OCI-LY1 (cell line): ENCODE measurements around the gene GNG2.

Experiments
- H2AFZ ChIP-seq: fragments of 200-600 bp; sonication (generic), shearing (Covaris generic); 2 replicates; pipeline ENCODE4 v1.6.0; 2014; ENCODE audit warnings: antibody characterized with exemption, mild to moderate bottlenecking, low read length
- H3F3A ChIP-seq: fragments of 200-600 bp; sonication (generic), shearing (Covaris generic); 2 replicates; pipeline ENCODE4 v1.6.0; 2014; ENCODE audit warnings: mild to moderate bottlenecking, antibody characterized with exemption, low read length, moderate library complexity; ENCODE audit not compliant: insufficient read depth
- H3K27ac ChIP-seq: fragments of 200-600 bp; sonication (generic); 2 replicates; pipeline ENCODE4 v1.5.1; 2014; ENCODE audit warnings: low read length, mixed run types, mild to moderate bottlenecking, low read depth; ENCODE audit not compliant: poor library complexity, severe bottlenecking
- H3K27me3 ChIP-seq: fragments of 200-600 bp; sonication (generic); 2 replicates; pipeline ENCODE4 v1.6.0; 2014; ENCODE audit warnings: antibody characterized with exemption, mild to moderate bottlenecking, low read length, moderate library complexity; ENCODE audit not compliant: insufficient read depth
- H3K36me3 ChIP-seq: fragments of 200-600 bp; sonication (generic); 2 replicates; pipeline ENCODE4 v1.6.1; 2014; ENCODE audit warnings: mild to moderate bottlenecking, antibody characterized with exemption, low read length, moderate library complexity, mixed read lengths; ENCODE audit not compliant: insufficient read depth
- H3K4me1 ChIP-seq: fragments of 200-600 bp; sonication (generic); 2 replicates; pipeline ENCODE4 v1.5.1; 2014; ENCODE audit warnings: mild to moderate bottlenecking, low read length, moderate library complexity; ENCODE audit not compliant: insufficient read depth, severe bottlenecking
- H3K4me2 ChIP-seq: fragments of 200-600 bp; sonication (generic), shearing (Covaris generic); 2 replicates; pipeline ENCODE4 v1.6.1; 2014; ENCODE audit warnings: low read length
- H3K4me3 ChIP-seq: fragments of 200-600 bp; sonication (generic); 2 replicates; pipeline ENCODE4 v1.5.1; 2014; ENCODE audit warnings: low read length, low read depth, mild to moderate bottlenecking, mixed read lengths; ENCODE audit not compliant: poor library complexity, severe bottlenecking
- H3K79me2 ChIP-seq: fragments of 200-600 bp; shearing (Covaris generic); 2 replicates; pipeline ENCODE4 v1.6.1; 2016; ENCODE audit warnings: mixed run types, low read length, mixed read lengths; ENCODE audit not compliant: insufficient read depth
- H3K9ac ChIP-seq: fragments of 200-600 bp; sonication (generic), shearing (Covaris generic); 2 replicates; pipeline ENCODE4 v1.6.1; 2014; ENCODE audit warnings: mild to moderate bottlenecking, low read length, mixed read lengths
- H3K9me2 ChIP-seq: fragments of 200-600 bp; sonication (generic), shearing (Covaris generic); 2 replicates; pipeline ENCODE4 v1.6.1; 2014; ENCODE audit warnings: low read depth, mild to moderate bottlenecking, low read length, mixed read lengths
- H3K9me3 ChIP-seq: fragments of 200-600 bp; shearing (Covaris generic); 2 replicates; pipeline ENCODE4 v1.6.1; 2014; ENCODE audit warnings: low read length, mixed read lengths
- H4K20me1 ChIP-seq: fragments of 200-600 bp; sonication (generic), shearing (Covaris generic); 2 replicates; pipeline ENCODE4 v1.6.0; 2016; ENCODE audit warnings: mild to moderate bottlenecking, low read length; ENCODE audit not compliant: insufficient read depth
- EZH2 ChIP-seq: fragments of 200-600 bp; sonication (generic), shearing (Covaris generic); IDR thresholded peaks from 2 replicates; pipeline ENCODE4 v1.8.0; 2017; ENCODE audit warnings: borderline replicate concordance, mixed run types, mild to moderate bottlenecking, antibody characterized with exemption, low read length, moderate library complexity, mixed read lengths
- TF ChIP-seq, protein P1 (sequence below): fragments of 200-600 bp; sonication (generic), shearing (Covaris generic); IDR thresholded peaks from 2 replicates; pipeline ENCODE4 v1.5.1; 2017; ENCODE audit warnings: mild to moderate bottlenecking, antibody characterized with exemption, low read length, moderate library complexity, mixed read lengths

Gene GNG2

DNA sequence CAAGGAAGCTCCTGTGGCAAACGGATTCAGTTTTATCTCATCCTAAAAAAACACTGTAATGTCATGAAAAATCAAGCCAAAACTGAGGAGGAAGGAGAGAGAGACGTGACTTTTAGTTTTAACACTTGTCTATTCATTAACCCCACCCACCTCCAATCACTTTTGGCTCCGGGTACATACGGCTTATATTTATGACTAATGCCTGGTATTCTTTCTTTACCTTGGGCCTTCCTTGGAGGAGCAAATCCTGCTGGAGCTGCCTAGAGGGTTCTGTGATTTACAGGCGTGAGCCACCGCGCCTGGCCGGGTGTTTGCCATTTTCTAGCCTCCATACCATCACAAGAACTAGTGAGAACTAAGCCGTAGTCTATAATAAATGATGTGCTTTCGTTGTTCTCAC, 68.2 kb downstream of the GNG2 start:
- Histone ChIP-seq H3K9me3 (no peaks in the 10 kb centered on the region), H3K27me3 (0 out of 2 replicates have a peak, but pooled peaks cover 6% of the 10 kb centered on the region), H3K4me1 (no peaks in the 10 kb centered on the region), H3K9me2 (no peaks in the 10 kb centered on the region), H4K20me1 (no peaks in the 10 kb centered on the region), H3K4me3 (no peak overlapping the region), H3K36me3 (no peaks in the 10 kb centered on the region), H2AFZ (no peak overlapping the region), H3F3A (no peaks in the 10 kb centered on the region), H3K79me2 (no peaks in the 10 kb centered on the region), H3K4me2 (no peak overlapping the region), H3K9ac (no peak overlapping the region), H3K27ac (no peak overlapping the region)
- TF ChIP-seq, protein P1, sequence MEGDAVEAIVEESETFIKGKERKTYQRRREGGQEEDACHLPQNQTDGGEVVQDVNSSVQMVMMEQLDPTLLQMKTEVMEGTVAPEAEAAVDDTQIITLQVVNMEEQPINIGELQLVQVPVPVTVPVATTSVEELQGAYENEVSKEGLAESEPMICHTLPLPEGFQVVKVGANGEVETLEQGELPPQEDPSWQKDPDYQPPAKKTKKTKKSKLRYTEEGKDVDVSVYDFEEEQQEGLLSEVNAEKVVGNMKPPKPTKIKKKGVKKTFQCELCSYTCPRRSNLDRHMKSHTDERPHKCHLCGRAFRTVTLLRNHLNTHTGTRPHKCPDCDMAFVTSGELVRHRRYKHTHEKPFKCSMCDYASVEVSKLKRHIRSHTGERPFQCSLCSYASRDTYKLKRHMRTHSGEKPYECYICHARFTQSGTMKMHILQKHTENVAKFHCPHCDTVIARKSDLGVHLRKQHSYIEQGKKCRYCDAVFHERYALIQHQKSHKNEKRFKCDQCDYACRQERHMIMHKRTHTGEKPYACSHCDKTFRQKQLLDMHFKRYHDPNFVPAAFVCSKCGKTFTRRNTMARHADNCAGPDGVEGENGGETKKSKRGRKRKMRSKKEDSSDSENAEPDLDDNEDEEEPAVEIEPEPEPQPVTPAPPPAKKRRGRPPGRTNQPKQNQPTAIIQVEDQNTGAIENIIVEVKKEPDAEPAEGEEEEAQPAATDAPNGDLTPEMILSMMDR: no peak
- TF ChIP-seq EZH2: no peak

DNA sequence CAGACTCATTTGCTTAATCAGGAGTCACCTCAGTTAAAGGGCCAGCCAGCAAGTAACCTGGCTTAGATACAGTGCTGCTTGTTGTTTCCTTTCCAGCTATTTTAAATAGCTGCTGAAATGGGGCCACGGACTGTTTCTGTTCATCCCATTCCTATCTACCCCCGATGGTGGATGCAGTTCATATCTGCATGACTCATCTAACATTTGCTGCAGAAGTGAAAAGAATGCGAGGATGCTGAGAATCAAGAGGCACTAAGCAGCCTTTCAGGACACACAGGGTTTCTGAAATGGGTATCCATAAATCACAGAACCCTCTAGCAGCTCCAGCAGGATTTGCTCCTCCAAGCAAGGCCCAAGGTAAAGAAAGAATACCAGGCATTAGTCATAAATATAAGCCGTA, 68.8 kb downstream of the GNG2 start:
- no peaks in the 10 kb centered on the region for H3K4me1 ChIP-seq
- no peak overlapping the region for H3K27ac ChIP-seq
- H3F3A ChIP-seq: no peaks in the 10 kb centered on the region
- no peak overlapping the region for H3K4me2 ChIP-seq
- no peaks in the 10 kb centered on the region for H3K36me3 ChIP-seq
- H3K9me3 ChIP-seq: no peaks in the 10 kb centered on the region
- no peak overlapping the region for H3K9ac ChIP-seq
- H2AFZ ChIP-seq: no peak overlapping the region
- TF ChIP-seq, protein P1: no peak
- TF ChIP-seq EZH2: no peak
- no peaks in the 10 kb centered on the region for H4K20me1 ChIP-seq
- H3K27me3 ChIP-seq: 0 out of 2 replicates have a peak, but pooled peaks cover 6% of the 10 kb centered on the region
- H3K4me3 ChIP-seq: no peak overlapping the region
- H3K79me2 ChIP-seq: no peaks in the 10 kb centered on the region
- H3K9me2 ChIP-seq: no peaks in the 10 kb centered on the region

DNA sequence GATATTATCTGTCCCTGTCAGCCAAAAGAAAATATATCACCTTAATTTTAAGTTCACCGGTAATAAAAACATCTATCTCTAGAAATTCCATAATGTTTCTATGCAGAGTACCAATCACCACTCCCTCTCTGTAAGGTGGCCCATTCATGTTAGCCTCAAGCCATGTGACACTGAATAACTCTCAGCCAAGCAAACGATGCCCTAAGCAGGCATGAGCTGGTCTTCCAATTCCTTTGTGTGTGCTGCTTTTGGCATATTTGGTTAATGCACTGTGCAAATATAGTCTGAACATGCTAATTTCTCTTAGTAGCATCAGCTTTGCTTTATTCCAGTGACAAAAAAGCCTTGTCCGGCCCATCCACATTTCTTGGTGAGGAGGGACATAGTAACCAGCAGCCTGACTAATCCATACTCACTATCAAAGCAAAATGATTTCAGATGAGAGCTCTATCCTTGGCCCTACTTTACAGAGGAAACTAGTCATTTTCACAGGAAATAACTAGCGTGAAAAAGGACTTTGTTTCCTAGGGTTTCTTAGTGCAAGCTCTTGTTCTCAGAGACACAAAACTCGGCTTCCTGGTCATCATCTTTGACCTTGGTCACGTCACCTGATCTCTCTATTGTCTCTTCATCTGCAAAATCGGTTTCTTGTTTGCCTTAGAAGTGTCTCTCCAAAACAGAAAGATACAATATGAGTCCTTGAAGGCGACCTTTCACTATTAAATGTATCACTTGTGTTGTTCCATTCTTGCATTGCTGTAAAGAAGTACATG, 69.7 kb downstream of the GNG2 start:
- no peak for TF ChIP-seq EZH2
- TF ChIP-seq, protein P1: no peak
- Histone ChIP-seq H3K36me3 (no peaks in the 10 kb centered on the region), H3K9ac (no peak overlapping the region), H3K4me3 (no peak overlapping the region), H3K4me2 (no peak overlapping the region), H4K20me1 (no peaks in the 10 kb centered on the region), H3K4me1 (no peaks in the 10 kb centered on the region), H2AFZ (no peak overlapping the region), H3K9me3 (no peaks in the 10 kb centered on the region), H3K27me3 (0 out of 2 replicates have a peak, but pooled peaks cover 6% of the 10 kb centered on the region), H3F3A (no peaks in the 10 kb centered on the region), H3K9me2 (no peaks in the 10 kb centered on the region), H3K27ac (no peak overlapping the region), H3K79me2 (no peaks in the 10 kb centered on the region)
